GM18907 (cell line): ENCODE results near the gene HOXA5.

Experiments used
- ATAC-seq: cut with Tn5 transposase; IDR thresholded peaks from one replicate; pipeline ENCODE4 v1.9.1; 2021; ENCODE audit warnings: mild to moderate bottlenecking, moderate library complexity; ENCODE audit not compliant: unreplicated experiment

Gene HOXA5

GRCh38 chr7:27109466-27110185 lies 33.9 kb downstream of the HOXA5 start:
- no peak for ATAC-seq

- no peak for ATAC-seq
These were observed 34.9 kb downstream of the HOXA5 start for GRCh38 chr7:27108390-27109127.

GRCh38 chr7:27107391-27108381 lies 35.8 kb downstream of the HOXA5 start:
- no peak for ATAC-seq

- ATAC-seq: no peak
These were observed 36.6 kb downstream of the HOXA5 start for GRCh38 chr7:27106901-27107240.

- ATAC-seq: no peak
These were observed 37.1 kb downstream of the HOXA5 start for GRCh38 chr7:27106181-27106900.

GRCh38 chr7:27105301-27106031 lies 38.0 kb downstream of the HOXA5 start:
- no peak for ATAC-seq

- ATAC-seq: no peak
These were observed 39.0 kb downstream of the HOXA5 start for GRCh38 chr7:27104341-27105058.

- no peak for ATAC-seq
These were observed 39.8 kb downstream of the HOXA5 start for GRCh38 chr7:27103489-27104226.

GRCh38 chr7:27102581-27103442 lies 40.7 kb downstream of the HOXA5 start, which contains the start of gene HOXA2:
Gene HOXA2 (minus strand): TSS chr7:27102683. CDS start chr7:27102500, 183 bp downstream.
- ATAC-seq: no peak

- ATAC-seq: no peak
These were observed 41.4 kb downstream of the HOXA5 start for GRCh38 chr7:27101957-27102580.

- no peak for ATAC-seq
These were observed 42.1 kb downstream of the HOXA5 start for GRCh38 chr7:27101171-27101956.

- ATAC-seq: no peak
These were observed 42.7 kb downstream of the HOXA5 start for GRCh38 chr7:27100694-27101170.

- no peak for ATAC-seq
These were observed 43.8 kb downstream of the HOXA5 start for GRCh38 chr7:27099453-27100370.

- no peak for ATAC-seq
These were observed 44.7 kb downstream of the HOXA5 start for GRCh38 chr7:27098578-27099451.
